Measurements from ENCODE around the gene MSI2.

DNA sequence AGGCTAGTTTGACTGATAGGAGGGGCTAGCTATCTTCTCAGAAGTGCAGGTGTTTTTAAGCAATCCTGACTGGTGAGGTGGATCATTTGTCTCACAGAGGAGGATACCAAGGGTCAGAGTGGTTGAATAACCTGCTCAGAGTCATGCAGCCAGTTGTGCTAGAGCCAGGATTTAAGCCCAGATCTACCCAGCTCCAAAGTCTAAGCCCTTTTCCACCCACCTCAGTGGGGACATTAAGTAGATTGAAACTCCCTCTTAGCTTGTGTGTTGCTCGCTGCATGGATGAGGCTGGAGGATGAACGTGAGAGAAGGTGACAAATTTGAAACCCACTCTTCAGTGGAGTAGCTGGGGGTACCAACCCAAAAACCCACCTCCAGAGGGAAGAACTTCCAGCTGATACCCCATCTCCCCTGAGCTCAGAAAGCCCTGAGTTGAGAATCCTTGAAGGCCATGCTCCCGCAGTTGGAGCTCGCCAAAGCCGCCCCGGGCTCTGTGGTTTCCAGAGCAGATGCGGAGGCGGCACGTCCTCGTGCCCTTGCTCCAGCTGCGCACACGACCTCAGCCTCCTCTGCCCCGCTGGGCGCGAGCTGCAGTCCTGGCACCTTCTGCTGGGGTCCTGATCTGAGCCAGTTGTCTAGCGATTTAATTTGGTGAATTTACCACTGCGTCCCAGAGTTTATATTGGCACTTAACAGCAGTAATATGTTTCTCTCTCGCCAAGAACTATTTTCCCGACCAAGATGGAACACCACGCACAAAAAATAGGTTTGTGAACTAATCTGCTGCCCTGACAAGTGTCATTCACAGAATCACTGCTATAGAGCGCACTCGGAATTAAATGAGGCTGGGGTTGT, 329.2 kb downstream of the MSI2 start:
- TF ChIP-seq CTCF (IDR thresholded peaks at IDR 0.05) (no peak), POLR2A (IDR thresholded peaks at IDR 0.05) (no peak)
